HG03460 (cell line): ENCODE data around the gene HIPK1.
"Not testable (repeated sequence)": the region's sequence is repeated elsewhere in the genome, so short reads cannot be mapped to it uniquely, and the experiment has no call there.

Experiments
- ATAC-seq: cut with Tn5 transposase; IDR thresholded peaks from one replicate; pipeline ENCODE4 v1.9.1; 2021; ENCODE audit not compliant: unreplicated experiment

HIPK1 gene

GRCh38 chr1:113981962-113982931, 53.1 kb downstream of the HIPK1 start:
- ATAC-seq: no peak

GRCh38 chr1:113982949-113983348, 53.8 kb downstream of the HIPK1 start:
- ATAC-seq: no peak

- no peak for ATAC-seq
Measured at GRCh38 chr1:113983391-113983790, 54.3 kb downstream of the HIPK1 start.

- no peak for ATAC-seq
Measured at GRCh38 chr1:113983826-113984225, 54.7 kb downstream of the HIPK1 start.

- no peak for ATAC-seq
Measured at GRCh38 chr1:113984710-113985109, 55.6 kb downstream of the HIPK1 start.

GRCh38 chr1:113986802-113987201, 57.7 kb downstream of the HIPK1 start:
- no peak for ATAC-seq

- no peak for ATAC-seq
Measured at GRCh38 chr1:113987259-113987658, 58.1 kb downstream of the HIPK1 start.

- no peak for ATAC-seq
Measured at GRCh38 chr1:113990530-113990929, 61.4 kb downstream of the HIPK1 start.

- no peak for ATAC-seq
Measured at GRCh38 chr1:113990961-113991360, 61.8 kb downstream of the HIPK1 start.

- ATAC-seq: no peak
Measured at GRCh38 chr1:113991467-113991997, 62.4 kb downstream of the HIPK1 start.

- no peak for ATAC-seq
Measured at GRCh38 chr1:113993072-113993471, 63.9 kb downstream of the HIPK1 start.

GRCh38 chr1:113993766-113994165, 64.6 kb downstream of the HIPK1 start:
- no peak for ATAC-seq

- ATAC-seq: no peak
Measured at GRCh38 chr1:113995382-113995781, 66.3 kb downstream of the HIPK1 start.

- no peak for ATAC-seq
Measured at GRCh38 chr1:113998361-113998760, 69.2 kb downstream of the HIPK1 start.

GRCh38 chr1:113999233-113999632, 70.1 kb downstream of the HIPK1 start:
- no peak for ATAC-seq

GRCh38 chr1:113999799-114000198, 70.7 kb downstream of the HIPK1 start:
- no peak for ATAC-seq

GRCh38 chr1:114000406-114000805, 71.3 kb downstream of the HIPK1 start:
- no peak for ATAC-seq

- no peak for ATAC-seq
Measured at GRCh38 chr1:114002492-114003239, 73.5 kb downstream of the HIPK1 start.

GRCh38 chr1:114003431-114003830, 74.3 kb downstream of the HIPK1 start:
- no peak for ATAC-seq

GRCh38 chr1:114006825-114007224, 77.7 kb downstream of the HIPK1 start:
- ATAC-seq: not testable (repeated sequence)

GRCh38 chr1:114008480-114008941, 79.4 kb downstream of the HIPK1 start:
- ATAC-seq: no peak

- no peak for ATAC-seq
Measured at GRCh38 chr1:114008993-114009392, 79.9 kb downstream of the HIPK1 start.
